GM19099 (cell line): ENCODE results near the gene PLCH1.

Experiments
- POLR2A ChIP-seq: IDR thresholded peaks from 3 replicates; pipeline ENCODE4 v1.6.1; 2011; ENCODE audit warnings: low read depth; ENCODE audit not compliant: insufficient read length; ENCODE audit errors: extremely low read depth

PLCH1 gene

GRCh38 chr3:155757577-155757976 lies 12.7 kb upstream of the PLCH1 start:
- no peak for TF ChIP-seq POLR2A

GRCh38 chr3:155753038-155753639 lies 8.3 kb upstream of the PLCH1 start:
- no peak for TF ChIP-seq POLR2A

DNA sequence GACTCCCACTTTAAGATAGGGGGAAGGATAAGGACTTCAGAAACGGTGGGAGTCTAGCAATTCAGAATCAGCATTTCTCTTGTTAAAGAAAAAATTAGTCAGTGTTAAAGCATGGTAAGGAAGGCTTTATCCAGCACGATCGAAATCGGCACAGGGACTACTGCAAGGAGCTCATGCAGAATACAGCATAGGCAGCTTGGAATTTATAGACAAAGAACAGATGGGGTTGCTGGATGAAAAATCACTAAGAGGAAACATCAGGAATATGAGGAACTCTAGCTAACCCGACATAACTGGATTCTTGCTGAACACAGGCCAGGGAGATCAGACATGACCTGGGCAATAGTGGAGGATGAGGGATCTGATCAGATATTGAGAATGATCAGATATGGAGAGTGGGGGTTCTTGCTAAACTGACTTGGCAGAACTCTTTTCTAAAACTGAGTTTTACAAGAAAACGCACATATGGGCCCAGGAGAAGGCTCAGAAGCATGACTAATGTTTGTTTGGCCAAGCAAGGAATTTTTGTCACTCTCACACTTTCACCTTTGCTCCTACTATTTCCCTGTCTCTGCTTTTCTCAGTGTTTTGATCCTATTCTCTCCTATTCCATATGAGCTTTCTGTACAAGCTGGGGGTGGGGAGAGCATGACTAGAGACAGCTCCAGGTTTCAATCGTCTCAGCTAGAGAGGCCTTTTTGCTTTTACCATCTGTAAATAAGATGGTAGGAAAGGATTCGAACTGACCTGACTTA lies 3.9 kb upstream of the PLCH1 start:
- TF ChIP-seq POLR2A, result no peak

DNA sequence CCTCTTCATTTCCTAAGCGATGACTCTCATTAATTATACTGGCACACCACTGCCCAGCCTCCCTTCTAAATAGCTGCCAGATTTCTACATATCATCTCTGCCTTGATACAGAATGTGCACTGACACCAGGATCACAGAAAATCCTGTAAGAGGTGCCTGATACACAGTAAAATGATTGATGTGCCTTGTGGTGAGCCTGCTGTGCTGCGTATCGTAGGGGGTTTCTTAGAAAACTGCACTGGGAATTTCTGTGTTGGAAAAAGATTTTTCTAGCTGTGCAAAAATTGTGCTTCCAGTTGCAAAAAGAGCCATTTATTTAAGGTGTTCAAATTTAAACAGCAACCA lies 3.0 kb upstream of the PLCH1 start:
- no peak for TF ChIP-seq POLR2A

DNA sequence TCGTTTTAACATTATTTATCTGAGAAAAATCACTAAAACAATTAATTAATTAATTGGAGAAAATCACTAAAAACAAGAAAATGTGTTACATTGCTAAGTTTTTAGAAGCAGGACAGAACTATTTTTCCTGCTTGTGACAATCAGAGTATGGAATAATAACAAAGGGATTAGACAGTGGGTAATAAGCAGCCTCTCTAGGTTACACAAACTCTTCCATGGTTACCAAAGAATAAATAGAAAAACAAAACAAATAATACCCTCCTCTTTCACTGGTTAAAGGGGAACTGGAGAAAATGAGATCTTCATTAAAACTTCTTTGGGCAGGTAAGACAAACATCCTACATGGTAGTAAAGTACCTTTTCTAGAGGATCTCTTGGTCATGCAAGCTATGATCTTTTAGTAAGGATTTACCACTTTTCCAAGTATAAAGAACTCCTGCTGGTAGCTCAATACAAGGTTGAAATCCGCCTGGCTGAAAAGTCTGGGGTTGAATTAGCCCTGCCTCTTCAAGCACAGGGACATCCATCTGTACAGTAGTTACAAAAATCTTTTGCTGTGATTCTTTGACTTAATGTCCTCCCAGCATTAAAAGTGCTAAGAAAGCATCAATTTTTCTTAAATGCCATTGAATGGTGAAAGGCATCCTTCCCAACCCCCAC lies 2.5 kb upstream of the PLCH1 start:
- no peak for TF ChIP-seq POLR2A

GRCh38 chr3:155746703-155747102 lies 1.8 kb upstream of the PLCH1 start:
- TF ChIP-seq POLR2A, result no peak

- TF ChIP-seq POLR2A, result no peak
These were observed 1.1 kb upstream of the PLCH1 start for GRCh38 chr3:155745795-155746550.

- no peak for TF ChIP-seq POLR2A
These were observed 753 bp downstream of the PLCH1 start for GRCh38 chr3:155744010-155744625.

DNA sequence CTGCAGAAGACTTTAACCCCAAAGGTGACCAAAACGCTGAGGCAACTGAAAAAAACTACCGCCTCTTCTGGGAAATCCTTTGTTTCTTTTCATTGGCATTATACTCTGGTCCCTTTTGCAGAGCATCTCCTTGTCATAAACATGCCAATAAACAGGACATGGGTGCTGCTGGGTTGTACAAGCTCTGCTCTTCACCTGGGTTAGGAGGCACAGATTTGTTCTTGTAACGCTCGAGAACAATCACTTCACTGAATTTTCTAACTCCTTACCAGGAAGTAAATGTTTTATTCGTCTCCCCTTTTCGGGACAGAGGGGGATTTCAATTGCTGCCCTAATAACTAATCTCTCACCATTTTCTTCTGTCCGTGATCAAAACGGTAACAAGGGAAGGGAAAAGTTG lies 1.3 kb downstream of the PLCH1 start:
- TF ChIP-seq POLR2A, result no peak

DNA sequence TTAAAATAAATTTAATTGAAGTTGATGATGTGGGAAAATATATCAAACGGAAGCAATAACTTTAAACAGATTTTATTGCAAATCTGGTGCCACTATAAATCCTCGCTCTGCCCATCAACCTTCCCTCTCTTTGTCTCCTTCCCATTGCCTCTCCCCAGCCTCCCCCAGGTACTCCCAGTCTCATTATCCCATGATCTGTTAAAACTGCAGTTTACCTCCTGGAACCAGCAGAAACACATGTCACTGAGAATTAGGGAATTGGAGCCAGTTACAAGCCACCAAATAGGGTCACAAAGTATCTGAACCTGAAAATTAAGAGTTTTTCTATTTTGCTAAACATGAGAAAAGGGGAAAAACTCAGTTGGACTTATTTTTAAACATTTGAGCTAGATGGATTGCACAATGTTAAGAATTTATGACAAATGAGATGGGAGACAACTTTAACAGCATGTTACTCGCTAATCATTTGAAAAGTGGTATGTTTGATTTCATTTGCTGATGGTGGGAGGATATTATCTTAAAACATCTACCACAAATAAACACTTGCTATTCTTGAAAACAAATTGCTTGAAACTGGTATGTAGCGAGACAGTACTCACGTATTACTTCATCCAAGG lies 2.4 kb downstream of the PLCH1 start:
- no peak for TF ChIP-seq POLR2A

GRCh38 chr3:155741603-155742002 lies 3.3 kb downstream of the PLCH1 start:
- TF ChIP-seq POLR2A, result no peak

DNA sequence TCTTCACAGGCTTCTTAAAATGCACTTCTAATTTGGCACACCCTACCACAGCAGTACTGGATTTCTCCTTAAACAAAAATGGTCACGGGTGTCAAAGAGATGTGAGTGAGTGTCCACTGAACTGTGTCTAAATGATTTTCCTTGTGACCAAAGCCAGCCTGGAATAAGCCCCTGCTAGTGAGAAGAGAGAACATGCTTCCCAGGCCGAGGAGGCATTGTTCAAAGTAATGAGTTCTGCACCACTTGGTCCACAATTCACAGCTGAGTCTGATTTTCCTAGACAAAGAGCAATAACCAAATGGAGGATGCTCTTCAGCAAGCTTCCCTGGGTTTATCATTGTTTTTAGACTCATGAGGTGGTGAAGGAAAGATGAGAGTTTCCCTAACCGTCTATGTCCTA lies 3.8 kb downstream of the PLCH1 start:
- no peak for TF ChIP-seq POLR2A

DNA sequence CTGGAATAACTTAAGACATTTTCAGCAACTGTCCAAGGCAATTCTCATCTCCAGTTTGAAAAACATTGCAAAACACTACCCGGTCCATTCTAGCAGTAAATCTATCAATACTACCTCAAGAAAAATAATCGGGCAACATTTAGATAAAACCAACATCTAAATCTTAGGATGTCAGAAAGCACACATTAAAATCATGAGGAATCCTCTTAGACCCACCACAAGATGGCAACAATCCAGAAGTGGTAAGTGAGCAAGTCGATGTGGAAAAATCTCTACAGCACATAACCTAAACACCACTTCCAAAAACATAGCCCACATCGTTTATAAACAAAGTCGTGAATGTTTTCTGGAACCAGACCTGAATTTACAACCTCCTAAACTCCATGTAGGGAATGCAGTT lies 5.7 kb downstream of the PLCH1 start:
- TF ChIP-seq POLR2A, result no peak

DNA sequence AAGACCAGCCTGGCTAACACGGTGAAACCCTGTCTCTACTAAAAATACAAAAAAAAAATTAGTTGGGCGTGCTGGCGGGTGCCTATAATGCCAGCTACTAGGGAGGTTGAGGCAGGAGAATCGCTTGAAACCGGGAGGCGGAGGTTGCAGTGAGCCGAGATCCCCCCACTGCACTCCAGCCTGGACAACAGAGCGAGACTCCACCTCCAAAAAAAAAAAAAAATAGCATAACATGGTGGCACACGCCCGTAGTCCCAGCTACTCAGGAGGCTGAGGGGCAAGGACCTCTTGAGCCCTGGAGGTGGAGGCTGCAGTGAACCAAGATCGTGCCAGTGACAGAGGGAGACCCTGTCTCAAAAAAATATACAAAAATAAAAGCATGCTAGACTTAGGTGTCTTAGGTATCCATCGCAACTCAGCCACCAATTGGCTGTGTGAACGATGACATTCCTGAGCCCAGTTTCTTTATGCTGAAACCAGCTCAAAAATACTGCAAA lies 6.2 kb downstream of the PLCH1 start:
- no peak for TF ChIP-seq POLR2A
